OCI-LY7 (cell line): ENCODE measurements around the gene SLC17A2. TPM values are rescaled to one million over a fixed set of nuclear protein-coding genes. Genes with fewer than 3 reads are reported as not detected.

Experiments
- BruUV-seq: library from RNA; stranded (reverse); fragments of 400-500 nt; replicated peaks from 2 replicates; lab custom pipeline; 2021; lab: Mats Ljungman, UMichigan
- CTCF ChIA-PET: fragments of 300-600 bp; sonication (Branson Sonifier 250); formaldehyde crosslinking; loops from one replicate; lab custom pipeline; 2022; ENCODE audit warnings: antibody characterized with exemption; ENCODE audit not compliant: unreplicated experiment; lab: Charles Lee
- POLR2A ChIA-PET: fragments of 300-600 bp; sonication (Branson Sonifier 250); formaldehyde crosslinking; loops from one replicate; lab custom pipeline; 2022; ENCODE audit warnings: antibody characterized with exemption; lab: Charles Lee
- DNase-seq: peaks from one replicate; pipeline ENCODE4 v3.0.0-alpha.2; 2015; ENCODE audit warnings: low spot score
- H2AFZ ChIP-seq: fragments of 200-600 bp; sonication (generic), shearing (Covaris generic); 2 replicates; pipeline ENCODE4 v1.6.1; 2014; ENCODE audit warnings: mild to moderate bottlenecking, antibody characterized with exemption, low read length, moderate library complexity
- H3K27ac ChIP-seq: fragments of 200-600 bp; sonication (generic); 2 replicates; pipeline ENCODE4 v1.5.1; 2014; ENCODE audit warnings: mixed run types, low read depth, mild to moderate bottlenecking, moderate library complexity, low read length, inconsistent platforms; ENCODE audit not compliant: poor library complexity, severe bottlenecking
- H3K36me3 ChIP-seq: fragments of 200-600 bp; sonication (generic); 2 replicates; pipeline ENCODE4 v1.6.1; 2014; ENCODE audit warnings: mild to moderate bottlenecking, antibody characterized with exemption, low read length, moderate library complexity, mixed read lengths; ENCODE audit not compliant: insufficient read depth
- H3K4me1 ChIP-seq: fragments of 200-600 bp; sonication (generic); 2 replicates; pipeline ENCODE4 v1.5.1; 2014; ENCODE audit warnings: mild to moderate bottlenecking, low read length; ENCODE audit not compliant: insufficient read depth, poor library complexity, severe bottlenecking
- H3K4me2 ChIP-seq: fragments of 200-600 bp; sonication (generic); 2 replicates; pipeline ENCODE4 v1.6.1; 2014; ENCODE audit warnings: mild to moderate bottlenecking, low read length
- H3K4me3 ChIP-seq: fragments of 200-600 bp; sonication (generic); 2 replicates; pipeline ENCODE4 v1.5.1; 2014; ENCODE audit warnings: mild to moderate bottlenecking, low read depth, low read length; ENCODE audit not compliant: poor library complexity, severe bottlenecking
- H3K79me2 ChIP-seq: fragments of 200-600 bp; sonication (generic); 2 replicates; pipeline ENCODE4 v1.6.1; 2016; ENCODE audit warnings: low read depth, mild to moderate bottlenecking, low read length, moderate library complexity, mixed read lengths; ENCODE audit not compliant: insufficient read depth
- H3K9me2 ChIP-seq: fragments of 200-600 bp; sonication (generic); 2 replicates; pipeline ENCODE4 v1.6.1; 2016; ENCODE audit warnings: mild to moderate bottlenecking, low read length, mixed read lengths; ENCODE audit not compliant: insufficient read depth
- H3K9me3 ChIP-seq: fragments of 200-600 bp; sonication (generic); 2 replicates; pipeline ENCODE4 v1.6.1; 2014; ENCODE audit warnings: mild to moderate bottlenecking, mixed run types, low read length, mixed read lengths
- H4K20me1 ChIP-seq: fragments of 200-600 bp; sonication (generic); 2 replicates; pipeline ENCODE4 v1.6.1; 2014; ENCODE audit warnings: mild to moderate bottlenecking, antibody characterized with exemption, low read length, moderate library complexity, mixed read lengths; ENCODE audit not compliant: insufficient read depth
- EZH2phosphoT487 ChIP-seq: fragments of 200-600 bp; sonication (generic); IDR thresholded peaks from 2 replicates; pipeline ENCODE4 v1.6.1; 2018; ENCODE audit warnings: low read depth, borderline replicate concordance, mild to moderate bottlenecking, mixed run types, antibody characterized with exemption, low read length, moderate library complexity, mixed read lengths
- intact Hi-C: fragments of 100-400 bp; cut with micrococcal nuclease; formaldehyde crosslinking; loops from one replicate; pipeline ENCODE4 v1.10.0; 2022; ENCODE audit not compliant: unreplicated experiment
- total RNA-seq, 2 experiments: library from RNA; depleted of rRNA in 1 of 2; stranded (reverse); fragments of >200 nt in 1 of 2; shearing (Covaris generic) in 1 of 2; gene quantifications; 2 replicates each; pipeline ENCODE4 v1.2.3, GENCODE V29; 2014 to 2022
- TF ChIP-seq, protein P1 (sequence below): fragments of 200-600 bp; sonication (generic); conservative IDR thresholded peaks from 2 replicates; pipeline ENCODE4 v1.5.1; 2014; ENCODE audit warnings: mild to moderate bottlenecking, antibody characterized with exemption, low read length, moderate library complexity, mixed read lengths

SLC17A2 gene
- total RNA-seq, 2 experiments from 2014 or later: not detected

DNA sequence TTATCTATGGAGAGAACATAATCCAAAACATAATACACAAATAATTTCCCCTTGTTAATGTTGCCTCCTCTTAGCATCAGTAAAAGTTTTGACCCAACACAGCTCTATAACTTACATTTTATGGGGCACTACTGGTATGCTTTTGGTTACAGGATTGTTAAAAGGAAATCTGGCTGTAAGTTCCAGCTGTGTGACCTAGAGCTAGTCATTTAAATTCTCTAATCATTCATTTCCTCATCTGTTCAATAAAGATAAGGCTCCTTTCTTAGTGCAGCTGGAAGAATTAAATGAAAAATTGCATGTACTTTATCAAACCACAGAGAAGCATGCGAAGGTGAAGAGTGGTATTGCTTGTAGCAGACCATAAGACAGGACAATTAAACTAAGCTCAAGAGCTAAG lies 4.6 kb downstream of the SLC17A2 start:
- no peak for DNase-seq
- no peaks in the 10 kb centered on the region for H3K36me3 ChIP-seq
- no peak overlapping the region for H3K4me2 ChIP-seq
- no peak overlapping the region for H2AFZ ChIP-seq
- POLR2A ChIA-PET: interaction anchor here (0.8 to 1.0 kb wide), 2 partner anchors 12 to 25 kb away, joined by 4 read pairs; no protein-coding TSS in a partner anchor
- no peaks in the 10 kb centered on the region for H3K4me1 ChIP-seq
- H3K9me2 ChIP-seq: no peaks in the 10 kb centered on the region
- BruUV-seq: no TSS peak
- H3K27ac ChIP-seq: no peak overlapping the region
- H3K9me3 ChIP-seq: no peaks in the 10 kb centered on the region
- H4K20me1 ChIP-seq: no peaks in the 10 kb centered on the region
- TF ChIP-seq EZH2phosphoT487: no peak
- TF ChIP-seq, protein P1, sequence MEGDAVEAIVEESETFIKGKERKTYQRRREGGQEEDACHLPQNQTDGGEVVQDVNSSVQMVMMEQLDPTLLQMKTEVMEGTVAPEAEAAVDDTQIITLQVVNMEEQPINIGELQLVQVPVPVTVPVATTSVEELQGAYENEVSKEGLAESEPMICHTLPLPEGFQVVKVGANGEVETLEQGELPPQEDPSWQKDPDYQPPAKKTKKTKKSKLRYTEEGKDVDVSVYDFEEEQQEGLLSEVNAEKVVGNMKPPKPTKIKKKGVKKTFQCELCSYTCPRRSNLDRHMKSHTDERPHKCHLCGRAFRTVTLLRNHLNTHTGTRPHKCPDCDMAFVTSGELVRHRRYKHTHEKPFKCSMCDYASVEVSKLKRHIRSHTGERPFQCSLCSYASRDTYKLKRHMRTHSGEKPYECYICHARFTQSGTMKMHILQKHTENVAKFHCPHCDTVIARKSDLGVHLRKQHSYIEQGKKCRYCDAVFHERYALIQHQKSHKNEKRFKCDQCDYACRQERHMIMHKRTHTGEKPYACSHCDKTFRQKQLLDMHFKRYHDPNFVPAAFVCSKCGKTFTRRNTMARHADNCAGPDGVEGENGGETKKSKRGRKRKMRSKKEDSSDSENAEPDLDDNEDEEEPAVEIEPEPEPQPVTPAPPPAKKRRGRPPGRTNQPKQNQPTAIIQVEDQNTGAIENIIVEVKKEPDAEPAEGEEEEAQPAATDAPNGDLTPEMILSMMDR: no peak
- CTCF ChIA-PET: no interaction called here
- intact Hi-C loops: no loop called here
- no peak overlapping the region for H3K4me3 ChIP-seq
- H3K79me2 ChIP-seq: no peaks in the 10 kb centered on the region

GRCh38 chr6:25922301-25922700 lies 8.2 kb downstream of the SLC17A2 start:
- Histone ChIP-seq H3K4me1 (no peaks in the 10 kb centered on the region), H2AFZ (no peak overlapping the region), H3K9me3 (no peaks in the 10 kb centered on the region), H3K36me3 (no peaks in the 10 kb centered on the region), H3K9me2 (no peaks in the 10 kb centered on the region), H3K79me2 (no peaks in the 10 kb centered on the region), H4K20me1 (no peaks in the 10 kb centered on the region), H3K4me3 (no peak overlapping the region), H3K27ac (no peak overlapping the region), H3K4me2 (no peak overlapping the region)
- ChIA-PET POLR2A (no interaction called here), CTCF (no interaction called here)
- no TSS peak for BruUV-seq
- intact Hi-C loops: no loop called here
- TF ChIP-seq, protein P1: no peak
- TF ChIP-seq EZH2phosphoT487: no peak
- no peak for DNase-seq

- ChIA-PET CTCF (no interaction called here), POLR2A (no interaction called here)
- Histone ChIP-seq H3K9me3 (no peaks in the 10 kb centered on the region), H3K4me2 (no peak overlapping the region), H3K9me2 (no peaks in the 10 kb centered on the region), H3K4me1 (no peaks in the 10 kb centered on the region), H2AFZ (no peak overlapping the region), H3K79me2 (no peaks in the 10 kb centered on the region), H4K20me1 (no peaks in the 10 kb centered on the region), H3K4me3 (no peak overlapping the region), H3K36me3 (no peaks in the 10 kb centered on the region), H3K27ac (no peak overlapping the region)
- intact Hi-C loops: no loop called here
- DNase-seq: no peak
- no TSS peak for BruUV-seq
- TF ChIP-seq, protein P1: no peak
- TF ChIP-seq EZH2phosphoT487: no peak
Measured at GRCh38 chr6:25921525-25922203, 8.8 kb downstream of the SLC17A2 start.
